GM18502 (cell line): Measurements from ENCODE around the gene MAP3K20.
"Not testable (repeated sequence)": the region's sequence is repeated elsewhere in the genome, so short reads cannot be mapped to it uniquely, and the experiment has no call there.

ENCODE experiments used
- ATAC-seq: cut with Tn5 transposase; IDR thresholded peaks from one replicate; pipeline ENCODE4 v1.9.1; 2021; ENCODE audit warnings: mild to moderate bottlenecking; ENCODE audit not compliant: unreplicated experiment, poor library complexity

The MAP3K20 gene

DNA sequence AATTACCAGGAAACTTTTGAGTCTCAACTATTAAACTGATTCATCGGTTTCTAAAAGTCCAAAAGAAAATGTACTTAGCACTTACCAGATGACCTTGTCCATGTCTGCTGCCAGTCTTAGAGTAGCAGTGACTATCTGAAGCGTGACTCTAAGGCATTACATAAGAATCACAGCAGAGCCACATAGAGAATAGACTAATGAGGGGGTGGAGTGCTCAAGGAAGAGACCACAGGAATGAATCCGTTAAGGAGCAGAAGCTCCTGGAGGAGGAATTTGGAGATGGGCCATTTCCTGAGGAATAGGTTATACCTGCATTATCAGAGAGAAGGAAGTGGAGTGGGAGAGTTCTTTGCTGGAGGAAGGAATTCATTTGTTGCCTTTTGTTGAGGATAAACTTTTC, 116.0 kb downstream of the MAP3K20 start:
- ATAC-seq, result no peak

GRCh38 chr2:173192071-173192470, 116.4 kb downstream of the MAP3K20 start:
- no peak for ATAC-seq

DNA sequence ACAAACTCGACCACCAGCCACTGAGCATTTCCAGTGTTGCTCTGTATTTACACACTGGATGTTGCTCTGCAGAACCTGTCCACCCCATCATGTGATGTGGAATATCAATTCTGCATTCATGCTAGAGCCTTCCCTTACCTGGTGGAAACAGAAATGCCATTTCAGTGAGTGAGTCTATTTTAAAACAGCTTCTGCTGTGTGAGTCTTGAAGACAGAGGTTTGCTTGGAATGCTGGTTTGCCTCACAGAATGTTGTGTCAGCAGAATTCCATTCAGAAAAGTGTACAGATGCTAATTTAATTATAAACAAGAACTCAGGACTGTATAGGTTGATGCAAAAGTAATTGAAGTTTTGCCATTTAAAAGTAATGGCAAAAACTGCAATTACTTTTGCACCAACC, 118.3 kb downstream of the MAP3K20 start:
- ATAC-seq, result no peak

- no peak for ATAC-seq
Measured at GRCh38 chr2:173195100-173195499, 119.5 kb downstream of the MAP3K20 start.

- ATAC-seq, result no peak
Measured at GRCh38 chr2:173196080-173196479, 120.4 kb downstream of the MAP3K20 start.

DNA sequence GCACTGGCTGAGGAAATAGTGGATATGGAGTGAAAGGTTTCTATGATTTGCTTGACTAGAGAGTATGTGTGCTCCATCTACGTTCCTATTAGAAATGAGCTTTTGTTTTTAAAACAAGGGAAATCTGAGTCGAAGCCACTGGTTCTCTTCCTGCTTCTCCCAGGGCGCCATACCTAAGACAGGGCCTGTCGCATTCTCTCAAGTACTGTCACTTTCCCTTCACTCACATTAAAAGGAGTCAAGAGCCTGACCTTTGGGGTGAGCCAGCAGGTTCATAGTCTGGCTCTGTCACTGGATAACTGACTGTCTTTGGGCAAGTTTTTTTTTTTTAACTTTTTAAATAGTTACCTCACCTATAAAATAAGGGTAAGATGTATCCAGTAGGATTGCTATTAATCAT, 121.0 kb downstream of the MAP3K20 start:
- ATAC-seq, result no peak

DNA sequence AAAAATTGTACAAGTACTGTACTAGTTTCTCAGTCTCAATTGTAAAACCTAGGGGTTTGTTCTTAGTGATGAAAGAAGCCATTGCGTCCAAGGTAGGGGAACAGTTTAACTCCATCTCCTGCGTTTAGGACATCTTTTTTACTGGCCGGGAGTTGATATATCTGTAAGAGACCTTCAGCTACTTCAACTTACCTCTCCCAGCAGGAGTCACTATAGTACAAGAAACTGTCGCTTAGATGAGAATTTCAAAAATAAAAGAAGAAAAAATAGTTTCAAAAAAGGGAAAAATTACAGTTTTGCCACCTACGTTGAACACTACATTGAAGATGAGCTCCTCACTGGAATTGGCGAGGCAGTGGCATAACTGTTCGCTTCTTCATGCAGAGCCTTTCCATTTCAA, 122.7 kb downstream of the MAP3K20 start:
- no peak for ATAC-seq

DNA sequence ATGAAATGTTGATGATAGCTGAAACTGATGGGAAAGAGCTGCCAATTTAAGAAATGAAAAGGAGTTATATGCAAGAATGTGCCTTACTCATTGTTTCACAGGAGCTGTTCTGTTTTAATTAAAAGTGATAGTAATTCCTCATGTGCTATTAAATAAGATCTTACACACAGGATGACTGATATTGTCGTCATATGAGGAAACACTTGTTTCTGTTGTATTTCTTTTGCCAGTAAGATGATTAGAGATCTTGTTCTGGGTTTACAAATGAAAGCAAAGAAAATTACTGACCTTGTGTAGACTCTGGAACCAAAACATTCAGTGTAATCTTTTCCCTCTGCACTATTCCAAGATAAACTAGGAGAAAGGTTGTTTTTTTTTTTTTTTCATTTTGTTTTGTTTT, 123.6 kb downstream of the MAP3K20 start:
- ATAC-seq, result no peak

- no peak for ATAC-seq
Measured at GRCh38 chr2:173202570-173202969, 126.9 kb downstream of the MAP3K20 start.

- no peak for ATAC-seq
Measured at GRCh38 chr2:173204316-173204715, 128.7 kb downstream of the MAP3K20 start.

GRCh38 chr2:173205375-173205774, 129.7 kb downstream of the MAP3K20 start:
- no peak for ATAC-seq

- not testable (repeated sequence) for ATAC-seq
Measured at GRCh38 chr2:173207124-173207523, 131.5 kb downstream of the MAP3K20 start.

GRCh38 chr2:173210270-173211196, 134.9 kb downstream of the MAP3K20 start:
- peak; percentile 53 for ATAC-seq

- ATAC-seq, result no peak
Measured at GRCh38 chr2:173213181-173213580, 137.5 kb downstream of the MAP3K20 start.

GRCh38 chr2:173214213-173214612, 138.6 kb downstream of the MAP3K20 start:
- ATAC-seq, result no peak

DNA sequence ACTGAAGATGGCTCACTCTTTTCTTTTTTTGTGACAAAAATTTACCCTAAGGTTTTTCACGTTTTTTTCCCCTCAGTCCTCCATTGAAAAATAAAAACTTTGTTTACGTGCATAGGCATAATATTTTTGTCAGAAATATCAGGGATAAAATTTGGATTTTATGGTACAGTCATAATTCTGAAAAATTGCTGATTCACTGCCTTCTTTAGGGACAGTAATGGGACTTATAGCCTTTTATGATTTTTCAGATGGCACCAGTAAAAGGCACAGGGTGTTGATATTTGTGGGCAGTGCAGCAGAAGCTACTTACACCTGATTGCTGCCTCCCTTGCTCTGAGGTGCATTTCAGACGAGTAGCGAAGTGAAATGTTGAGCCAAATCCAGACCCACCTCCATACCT, 139.7 kb downstream of the MAP3K20 start:
- no peak for ATAC-seq

GRCh38 chr2:173216051-173216450, 140.4 kb downstream of the MAP3K20 start:
- ATAC-seq, result no peak

DNA sequence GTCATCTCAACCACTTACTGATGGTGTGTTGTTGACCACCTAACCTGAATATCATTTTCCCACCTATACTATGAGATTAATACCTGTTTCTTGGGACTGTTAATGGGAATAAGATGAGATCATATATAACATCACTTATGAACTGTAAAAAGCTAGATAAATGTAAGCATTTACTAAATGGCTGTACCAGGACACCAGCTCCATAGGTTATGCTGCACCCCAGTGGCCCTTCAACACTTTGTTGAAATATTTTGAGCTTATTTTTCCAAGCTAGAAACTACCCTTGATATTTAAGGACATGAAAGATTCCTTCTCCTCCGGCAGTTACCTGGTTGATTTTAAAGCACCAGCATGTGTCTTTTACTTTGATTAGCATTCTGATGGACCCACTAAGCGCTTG, 141.0 kb downstream of the MAP3K20 start:
- no peak for ATAC-seq

DNA sequence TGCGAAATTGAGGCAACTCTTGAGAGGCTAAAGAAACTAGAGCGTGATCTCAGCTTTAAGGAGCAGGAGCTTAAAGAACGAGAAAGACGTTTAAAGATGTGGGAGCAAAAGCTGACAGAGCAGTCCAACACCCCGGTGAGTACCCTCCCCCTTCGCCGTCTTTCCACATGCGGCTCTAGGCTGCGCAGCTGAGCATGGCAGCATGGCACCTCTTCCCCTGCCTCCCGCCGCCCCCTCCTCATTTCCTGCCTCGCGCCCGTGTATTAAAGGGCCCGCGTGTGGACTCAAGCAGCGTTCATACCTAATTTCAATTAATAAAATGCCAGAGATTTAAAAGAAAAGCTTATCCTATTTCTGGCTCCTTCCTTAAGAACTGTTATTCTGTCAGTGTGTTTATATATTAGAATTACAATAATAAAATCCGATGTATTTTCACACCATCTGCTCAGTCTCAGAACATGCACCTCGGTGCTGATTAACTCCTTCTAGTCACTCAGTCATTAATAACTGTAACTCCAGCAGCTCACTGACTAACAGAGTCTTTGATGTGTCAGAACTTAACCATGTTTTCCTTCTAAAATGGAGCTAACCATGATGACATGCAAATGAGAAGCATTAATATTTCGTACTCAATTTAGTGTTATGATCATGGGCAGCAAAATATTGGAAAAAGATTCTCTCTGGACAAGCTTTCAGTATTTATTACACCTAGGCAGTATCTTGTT, 141.6 kb downstream of the MAP3K20 start:
- no peak for ATAC-seq

GRCh38 chr2:173218326-173219056, 142.8 kb downstream of the MAP3K20 start:
- ATAC-seq, result no peak
